ENCODE data around the gene CDK4. TPM values are rescaled to one million over a fixed set of nuclear protein-coding genes. Genes with fewer than 3 reads are reported as not detected.

The CDK4 gene
- total RNA-seq, 1 donor from 2014 or later: 257 TPM

DNA sequence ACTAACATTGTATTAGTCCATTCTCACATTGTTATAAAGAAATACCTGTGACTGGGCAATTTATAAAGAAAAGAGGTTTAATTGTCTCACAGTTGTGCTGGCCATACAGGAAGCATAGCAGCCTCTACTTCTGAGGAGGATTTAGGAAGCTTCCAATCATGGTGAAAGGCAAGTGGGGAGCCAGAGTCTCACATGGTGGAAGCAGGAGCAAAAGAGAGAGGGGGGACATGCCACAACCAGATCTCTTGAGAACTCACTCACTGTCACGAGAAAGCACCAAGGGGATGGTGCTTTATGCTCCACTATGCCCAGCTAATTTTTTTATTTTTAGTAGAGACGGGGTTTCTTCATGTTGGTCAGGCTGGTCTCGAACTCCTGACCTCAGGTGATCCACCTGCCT, 44.9 kb downstream of the CDK4 start:
- no peak for TF ChIP-seq CTCF (IDR thresholded peaks at IDR 0.05; ENCODE audit: insufficient read depth, low read length, poor library complexity, severe bottlenecking)
- Histone ChIP-seq H3K4me3 (ENCODE audit: low read depth, low read length) (no peak overlapping the region), H3K27me3 (ENCODE audit: control insufficient read depth, insufficient read depth, low read length) (no peaks in the 10 kb centered on the region), H3K36me3 (ENCODE audit: control insufficient read depth, insufficient read depth, low read length) (no peaks in the 10 kb centered on the region)
- no peak for DNase-seq (ENCODE audit: low read depth)

GRCh38 chr12:57700317-57700716, 51.8 kb downstream of the CDK4 start:
- no peak for TF ChIP-seq CTCF (IDR thresholded peaks at IDR 0.05; ENCODE audit: insufficient read depth, low read length, poor library complexity, severe bottlenecking)
- Histone ChIP-seq H3K4me3 (ENCODE audit: low read depth, low read length) (no peak overlapping the region), H3K36me3 (ENCODE audit: control insufficient read depth, insufficient read depth, low read length) (peaks cover 2% of the 10 kb centered on the region), H3K27me3 (ENCODE audit: control insufficient read depth, insufficient read depth, low read length) (no peaks in the 10 kb centered on the region)
- no peak for DNase-seq (ENCODE audit: low read depth)

- Histone ChIP-seq H3K27me3 (ENCODE audit: control insufficient read depth, insufficient read depth, low read length) (no peaks in the 10 kb centered on the region), H3K36me3 (ENCODE audit: control insufficient read depth, insufficient read depth, low read length) (peaks cover 2% of the 10 kb centered on the region), H3K4me3 (ENCODE audit: low read depth, low read length) (no peak overlapping the region)
- TF ChIP-seq CTCF (IDR thresholded peaks at IDR 0.05; ENCODE audit: insufficient read depth, low read length, poor library complexity, severe bottlenecking): no peak
- DNase-seq (ENCODE audit: low read depth): no peak
Measured at GRCh38 chr12:57698414-57698813, 53.7 kb downstream of the CDK4 start.

Other genes with a start within 250 kb of the CDK4 start
- 95.7 and 107 TPM in 2 replicates for gene DDIT3, start 231.8 kb downstream of the CDK4 start, total RNA-seq
- 10.0 and 11.6 TPM in 2 replicates for gene MBD6, start 229.5 kb downstream of the CDK4 start, total RNA-seq
- gene DCTN2, start 205.1 kb downstream of the CDK4 start, total RNA-seq: 154 and 191 TPM in 2 replicates
- gene KIF5A, start 202.3 kb downstream of the CDK4 start, total RNA-seq: 1.2 and 1.9 TPM in 2 replicates
- 96.0 and 105 TPM in 2 replicates for gene PIP4K2C, start 161.1 kb downstream of the CDK4 start, total RNA-seq
- gene DTX3, start 147.5 kb downstream of the CDK4 start, total RNA-seq: 27.3 and 34.1 TPM in 2 replicates
- gene ARHGEF25, start 140.9 kb downstream of the CDK4 start, total RNA-seq: 2.3 and 2.4 TPM in 2 replicates
- 0.48 and 2.2 TPM in 2 replicates for gene B4GALNT1, start 119.1 kb downstream of the CDK4 start, total RNA-seq
- gene OS9, start 58.2 kb downstream of the CDK4 start, total RNA-seq: 268 and 310 TPM in 2 replicates
- under 0.01 TPM in 1 of 2 replicates, not detected in the other for gene AGAP2, start 13.6 kb downstream of the CDK4 start, total RNA-seq
- 39.6 and 77.1 TPM in 2 replicates for gene TSPAN31, start 7.3 kb downstream of the CDK4 start, total RNA-seq
- 15.1 and 16.7 TPM in 2 replicates for gene MARCHF9, start 2.8 kb upstream of the CDK4 start, total RNA-seq
- gene CYP27B1, start 14.8 kb upstream of the CDK4 start, total RNA-seq: 4.3 and 5.2 TPM in 2 replicates
- gene METTL1, start 19.8 kb upstream of the CDK4 start, total RNA-seq: 20.3 and 22.4 TPM in 2 replicates
- 7.3 and 11.3 TPM in 2 replicates for gene EEF1AKMT3, start 20.3 kb upstream of the CDK4 start, total RNA-seq
- gene TSFM, start 30.5 kb upstream of the CDK4 start, total RNA-seq: 21.5 and 31.5 TPM in 2 replicates
- gene AVIL, start 66.4 kb upstream of the CDK4 start, total RNA-seq: 0.17 and 3.0 TPM in 2 replicates
- gene CTDSP2, start 94.4 kb upstream of the CDK4 start, total RNA-seq: 71.2 and 79.1 TPM in 2 replicates
- 7.7 and 8.0 TPM in 2 replicates for gene ATP23, start 189.3 kb upstream of the CDK4 start, total RNA-seq

Data from kidney epithelial cell (primary cell).